GM19455 (cell line): ENCODE results near the gene NAGLU.
"Not testable (repeated sequence)": the region's sequence is repeated elsewhere in the genome, so short reads cannot be mapped to it uniquely, and the experiment has no call there.

Experiments
- ATAC-seq: cut with Tn5 transposase; IDR thresholded peaks from one replicate; pipeline ENCODE4 v1.9.1; 2021; ENCODE audit not compliant: unreplicated experiment

The NAGLU gene

GRCh38 chr17:42543190-42544079, 7.4 kb downstream of the NAGLU start:
- ATAC-seq: no peak

- no peak for ATAC-seq
These were observed 8.8 kb downstream of the NAGLU start for GRCh38 chr17:42544874-42545283.

GRCh38 chr17:42545755-42546505, 9.9 kb downstream of the NAGLU start:
- ATAC-seq: not testable (repeated sequence)

- ATAC-seq: no peak
These were observed 11.0 kb downstream of the NAGLU start for GRCh38 chr17:42547001-42547461.

- ATAC-seq: no peak
These were observed 11.6 kb downstream of the NAGLU start for GRCh38 chr17:42547698-42548069.

GRCh38 chr17:42548070-42548837, 12.2 kb downstream of the NAGLU start:
- ATAC-seq: peak; percentile 59

GRCh38 chr17:42548993-42549755, 13.1 kb downstream of the NAGLU start:
- no peak for ATAC-seq

- ATAC-seq: not testable (repeated sequence)
These were observed 16.7 kb downstream of the NAGLU start, which contains the start of gene HSD17B1 for GRCh38 chr17:42552736-42553135. Gene HSD17B1 (plus strand): TSS chr17:42552923. CDS start chr17:42552934, 11 bp downstream.

- no peak for ATAC-seq
These were observed 17.2 kb downstream of the NAGLU start for GRCh38 chr17:42553161-42553818.

GRCh38 chr17:42553866-42554249, 17.8 kb downstream of the NAGLU start:
- ATAC-seq: no peak

- peak; percentile 79 for ATAC-seq
These were observed 18.4 kb downstream of the NAGLU start for GRCh38 chr17:42554250-42555121.

- no peak for ATAC-seq
These were observed 19.1 kb downstream of the NAGLU start for GRCh38 chr17:42555122-42555622.

GRCh38 chr17:42555961-42556617, 20.0 kb downstream of the NAGLU start:
- not testable (repeated sequence) for ATAC-seq

GRCh38 chr17:42559075-42559474, 23.0 kb downstream of the NAGLU start:
- ATAC-seq: no peak

- no peak for ATAC-seq
These were observed 24.2 kb downstream of the NAGLU start for GRCh38 chr17:42560246-42560645.

- ATAC-seq: peak; percentile 61
These were observed 25.9 kb downstream of the NAGLU start, which contains the start of gene COASY for GRCh38 chr17:42561897-42562387. Gene COASY (plus strand): TSS chr17:42562148. CDS start chr17:42562623, 475 bp downstream.

GRCh38 chr17:42562388-42563142, 26.5 kb downstream of the NAGLU start:
- ATAC-seq: peak; percentile 4
